ENCODE measurements around the gene OR6V1.
"Not testable (repeated sequence)": the region's sequence is repeated elsewhere in the genome, so short reads cannot be mapped to it uniquely, and the experiment has no call there.

The OR6V1 gene

GRCh38 chr7:143074141-143074540 lies 22.0 kb downstream of the OR6V1 start:
- no peak overlapping the region for H3K4me3 ChIP-seq (ENCODE audit: low read depth, low read length)
- TF ChIP-seq CTCF (IDR thresholded peaks at IDR 0.05; ENCODE audit: control insufficient read depth, extremely low read depth, insufficient read depth) = no peak
- DNase-seq (ENCODE audit: low read depth) = no peak

GRCh38 chr7:143085109-143085508 lies 33.0 kb downstream of the OR6V1 start:
- no peak for DNase-seq (ENCODE audit: low read depth)
- H3K4me3 ChIP-seq (ENCODE audit: low read depth, low read length) = no peak overlapping the region
- TF ChIP-seq CTCF (IDR thresholded peaks at IDR 0.05; ENCODE audit: control insufficient read depth, extremely low read depth, insufficient read depth) = no peak

- not testable (repeated sequence) for H3K4me3 ChIP-seq (ENCODE audit: low read depth, low read length); DNase-seq (ENCODE audit: low read depth)
Measured at GRCh38 chr7:143085610-143086009, 33.5 kb downstream of the OR6V1 start.

- not testable (repeated sequence) for H3K4me3 ChIP-seq (ENCODE audit: low read depth, low read length); DNase-seq (ENCODE audit: low read depth)
Measured at GRCh38 chr7:143088549-143089231, 36.5 kb downstream of the OR6V1 start.

- H3K4me3 ChIP-seq (ENCODE audit: low read depth, low read length) = no peak overlapping the region
- no peak for TF ChIP-seq CTCF (IDR thresholded peaks at IDR 0.05; ENCODE audit: control insufficient read depth, extremely low read depth, insufficient read depth)
- DNase-seq (ENCODE audit: low read depth) = peak; percentile 27
Measured at GRCh38 chr7:143096146-143096545, 44.0 kb downstream of the OR6V1 start.

- DNase-seq (ENCODE audit: low read depth); H3K4me3 ChIP-seq (ENCODE audit: low read depth, low read length): not testable (repeated sequence)
Measured at GRCh38 chr7:143099579-143099978, 47.4 kb downstream of the OR6V1 start.

Measured in LNCaP clone FGC (cell line).